Muscle layer of duodenum (tissue), 2 donors: ENCODE measurements around the gene CEP63.
"Not testable (repeated sequence)": the region's sequence is repeated elsewhere in the genome, so short reads cannot be mapped to it uniquely, and the experiment has no call there.

ENCODE experiments used
- H3K27ac ChIP-seq: one replicate; pipeline ENCODE4 v1.7.0; 2013; ENCODE audit warnings: mild to moderate bottlenecking, low read length
- H3K27me3 ChIP-seq: one replicate; pipeline ENCODE4 v1.7.0; 2013; ENCODE audit warnings: low read depth, mild to moderate bottlenecking, control low read depth, low read length
- H3K36me3 ChIP-seq, 2 donors: one replicate each; pipeline ENCODE4 v1.7.0; 2013; ENCODE audit warnings: low read length in 2 of 2, control low read depth in 1 of 2, mild to moderate bottlenecking in 1 of 2; ENCODE audit not compliant: insufficient read depth in 2 of 2, control insufficient read depth in 1 of 2
- H3K4me1 ChIP-seq, 2 donors: one replicate each; pipeline ENCODE4 v1.7.0; 2013; ENCODE audit warnings: low read length in 2 of 2, mild to moderate bottlenecking in 2 of 2, control low read depth in 1 of 2, moderate library complexity in 1 of 2; ENCODE audit not compliant: insufficient read depth in 2 of 2, control insufficient read depth in 1 of 2
- H3K4me3 ChIP-seq, 2 donors: one replicate each; pipeline ENCODE4 v1.7.0; 2013; ENCODE audit warnings: low read length in 2 of 2, low read depth in 1 of 2, mild to moderate bottlenecking in 1 of 2
- H3K9me3 ChIP-seq, 2 donors: one replicate each; pipeline ENCODE4 v1.7.0; 2013; ENCODE audit warnings: low read length in 2 of 2, control low read depth in 1 of 2, mild to moderate bottlenecking in 1 of 2; ENCODE audit not compliant: control insufficient read depth in 1 of 2
- donor health status: healthy.

CEP63 gene

GRCh38 chr3:134576831-134577230 is 91.0 kb downstream of the CEP63 start:
- Histone ChIP-seq H3K9me3 (no peaks in the 10 kb centered on the region), H3K27me3 (no peaks in the 10 kb centered on the region), H3K27ac (no peak overlapping the region), H3K4me3 (no peak overlapping the region), H3K4me1 (no peaks in the 10 kb centered on the region), H3K36me3 (no peaks in the 10 kb centered on the region)

GRCh38 chr3:134579141-134579665 is 93.3 kb downstream of the CEP63 start:
- no peaks in the 10 kb centered on the region for H3K36me3 ChIP-seq
- no peaks in the 10 kb centered on the region for H3K4me1 ChIP-seq
- H3K9me3 ChIP-seq: no peaks in the 10 kb centered on the region
- no peak overlapping the region for H3K27ac ChIP-seq
- no peak overlapping the region for H3K4me3 ChIP-seq
- H3K27me3 ChIP-seq: no peaks in the 10 kb centered on the region

GRCh38 chr3:134590766-134591165 is 104.9 kb downstream of the CEP63 start:
- no peak overlapping the region for H3K27ac ChIP-seq
- H3K4me3 ChIP-seq: no peak overlapping the region
- no peaks in the 10 kb centered on the region for H3K9me3 ChIP-seq
- no peaks in the 10 kb centered on the region for H3K4me1 ChIP-seq
- H3K27me3 ChIP-seq: no peaks in the 10 kb centered on the region
- no peaks in the 10 kb centered on the region for H3K36me3 ChIP-seq

- Histone ChIP-seq H3K4me1 (no peaks in the 10 kb centered on the region), H3K4me3 (no peak overlapping the region), H3K27me3 (no peaks in the 10 kb centered on the region), H3K36me3 (no peaks in the 10 kb centered on the region), H3K27ac (no peak overlapping the region), H3K9me3 (no peaks in the 10 kb centered on the region)
These were observed 106.9 kb downstream of the CEP63 start for GRCh38 chr3:134592806-134593205.

- Histone ChIP-seq H3K9me3 (no peaks in the 10 kb centered on the region), H3K27me3 (no peaks in the 10 kb centered on the region), H3K36me3 (no peaks in the 10 kb centered on the region), H3K27ac (no peak overlapping the region), H3K4me1 (no peaks in the 10 kb centered on the region), H3K4me3 (no peak overlapping the region)
These were observed 108.5 kb downstream of the CEP63 start for GRCh38 chr3:134594331-134594741.

- not testable (repeated sequence) for H3K4me1 ChIP-seq, H3K9me3 ChIP-seq, H3K4me3 ChIP-seq, H3K27ac ChIP-seq, H3K27me3 ChIP-seq, H3K36me3 ChIP-seq
These were observed 109.1 kb downstream of the CEP63 start for GRCh38 chr3:134594986-134595385.

GRCh38 chr3:134597390-134597970 is 111.6 kb downstream of the CEP63 start:
- Histone ChIP-seq H3K4me1 (peaks cover 0 to 5% of the 10 kb centered on the region in 2 donors), H3K4me3 (no peak overlapping the region), H3K27ac (no peak overlapping the region), H3K36me3 (no peaks in the 10 kb centered on the region), H3K27me3 (no peaks in the 10 kb centered on the region), H3K9me3 (no peaks in the 10 kb centered on the region)

GRCh38 chr3:134598763-134599545 is 113.1 kb downstream of the CEP63 start:
- Histone ChIP-seq H3K27ac (no peak overlapping the region), H3K9me3 (no peaks in the 10 kb centered on the region), H3K4me3 (no peak overlapping the region), H3K36me3 (no peaks in the 10 kb centered on the region), H3K4me1 (peaks cover 0 to 5% of the 10 kb centered on the region in 2 donors), H3K27me3 (no peaks in the 10 kb centered on the region)

GRCh38 chr3:134600206-134600605 is 114.3 kb downstream of the CEP63 start:
- H3K27me3 ChIP-seq: no peaks in the 10 kb centered on the region
- no peak overlapping the region for H3K4me3 ChIP-seq
- no peaks in the 10 kb centered on the region for H3K36me3 ChIP-seq
- no peak overlapping the region for H3K27ac ChIP-seq
- H3K4me1 ChIP-seq: peaks cover 0 to 5% of the 10 kb centered on the region in 2 donors
- H3K9me3 ChIP-seq: no peaks in the 10 kb centered on the region

- Histone ChIP-seq H3K4me3 (peak overlapping the region in 1 of 2 donors; percentile 42), H3K27ac (no peak overlapping the region), H3K4me1 (peaks cover 0 to 5% of the 10 kb centered on the region in 2 donors)
These were observed 115.0 kb downstream of the CEP63 start for GRCh38 chr3:134600685-134601463.

More at GRCh38 chr3:134600685-134601463, 115.0 kb downstream of the CEP63 start:
- Histone ChIP-seq H3K36me3 (no peaks in the 10 kb centered on the region), H3K9me3 (no peaks in the 10 kb centered on the region), H3K27me3 (no peaks in the 10 kb centered on the region)
